Ascending aorta (tissue), 2 donors: Measurements from ENCODE around the gene XRN1. TPM values are rescaled to one million over a fixed set of nuclear protein-coding genes. Genes with fewer than 3 reads are reported as not detected.
"Not testable (repeated sequence)": the region's sequence is repeated elsewhere in the genome, so short reads cannot be mapped to it uniquely, and the experiment has no call there.

ENCODE experiments used
- DNase-seq, 2 donors: peaks; one replicate each; pipeline ENCODE4 v3.0.0-alpha.2; 2019; ENCODE audit warnings: low spot score in 2 of 2
- H3K27ac ChIP-seq, 2 donors: fragments of 200-600 bp; sonication (generic); one replicate each; pipeline ENCODE4 v1.5.1; 2016 to 2017; ENCODE audit warnings: mild to moderate bottlenecking in 1 of 2
- H3K27me3 ChIP-seq: fragments of 200-600 bp; sonication (generic); one replicate; pipeline ENCODE4 v1.5.1; 2017
- H3K36me3 ChIP-seq, 2 donors: fragments of 200-600 bp; sonication (generic); one replicate each; pipeline ENCODE4 v1.5.1; 2016
- H3K4me1 ChIP-seq, 2 donors: fragments of 200-600 bp; sonication (generic); one replicate each; pipeline ENCODE4 v1.5.1; 2016 to 2017; ENCODE audit warnings: mild to moderate bottlenecking in 1 of 2
- H3K4me3 ChIP-seq, 2 donors: fragments of 200-600 bp; sonication (generic); one replicate each; pipeline ENCODE4 v1.5.1; 2016 to 2017; ENCODE audit warnings: mild to moderate bottlenecking in 1 of 2
- H3K9me3 ChIP-seq, 2 donors: fragments of 200-600 bp; sonication (generic); one replicate each; pipeline ENCODE4 v1.5.1; 2016
- intact Hi-C: fragments of 100-400 bp; cut with DNase I; formaldehyde crosslinking; loops from one replicate; pipeline ENCODE4 v1.15.1; 2023
- total RNA-seq: library from RNA; depleted of rRNA; stranded (reverse); fragments of >200 nt; gene quantifications from one replicate; pipeline ENCODE4 v1.1.0, GENCODE V29; 2016
- TF ChIP-seq, protein P1 (sequence below), 3 experiments: fragments of 200-600 bp in 2 of 3; fragments of 450-650 bp in 1 of 3; sonication (generic) in 2 of 3; IDR thresholded peaks; one replicate each; pipeline ENCODE4 v1.5.1; 2016 to 2019; ENCODE audit warnings: antibody characterized with exemption in 3 of 3, mild to moderate bottlenecking in 1 of 3, moderate library complexity in 1 of 3

Gene XRN1
- total RNA-seq, 1 donor from 2014 or later, result 10.1 TPM

- H3K27me3 ChIP-seq, result no peaks in the 10 kb centered on the region
- TF ChIP-seq, protein P1, sequence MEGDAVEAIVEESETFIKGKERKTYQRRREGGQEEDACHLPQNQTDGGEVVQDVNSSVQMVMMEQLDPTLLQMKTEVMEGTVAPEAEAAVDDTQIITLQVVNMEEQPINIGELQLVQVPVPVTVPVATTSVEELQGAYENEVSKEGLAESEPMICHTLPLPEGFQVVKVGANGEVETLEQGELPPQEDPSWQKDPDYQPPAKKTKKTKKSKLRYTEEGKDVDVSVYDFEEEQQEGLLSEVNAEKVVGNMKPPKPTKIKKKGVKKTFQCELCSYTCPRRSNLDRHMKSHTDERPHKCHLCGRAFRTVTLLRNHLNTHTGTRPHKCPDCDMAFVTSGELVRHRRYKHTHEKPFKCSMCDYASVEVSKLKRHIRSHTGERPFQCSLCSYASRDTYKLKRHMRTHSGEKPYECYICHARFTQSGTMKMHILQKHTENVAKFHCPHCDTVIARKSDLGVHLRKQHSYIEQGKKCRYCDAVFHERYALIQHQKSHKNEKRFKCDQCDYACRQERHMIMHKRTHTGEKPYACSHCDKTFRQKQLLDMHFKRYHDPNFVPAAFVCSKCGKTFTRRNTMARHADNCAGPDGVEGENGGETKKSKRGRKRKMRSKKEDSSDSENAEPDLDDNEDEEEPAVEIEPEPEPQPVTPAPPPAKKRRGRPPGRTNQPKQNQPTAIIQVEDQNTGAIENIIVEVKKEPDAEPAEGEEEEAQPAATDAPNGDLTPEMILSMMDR (IDR thresholded peaks at IDR 0.05), result no peak
- intact Hi-C loops, result no loop called here
- no peak for DNase-seq
- H3K9me3 ChIP-seq, result no peaks in the 10 kb centered on the region
- H3K36me3 ChIP-seq, result peaks cover 17 to 27% of the 10 kb centered on the region in 2 donors
- H3K27ac ChIP-seq, result no peak overlapping the region
- H3K4me3 ChIP-seq, result no peak overlapping the region
- H3K4me1 ChIP-seq, result no peaks in the 10 kb centered on the region
These were observed 14.7 kb downstream of the XRN1 start for GRCh38 chr3:142433110-142433509.

DNA sequence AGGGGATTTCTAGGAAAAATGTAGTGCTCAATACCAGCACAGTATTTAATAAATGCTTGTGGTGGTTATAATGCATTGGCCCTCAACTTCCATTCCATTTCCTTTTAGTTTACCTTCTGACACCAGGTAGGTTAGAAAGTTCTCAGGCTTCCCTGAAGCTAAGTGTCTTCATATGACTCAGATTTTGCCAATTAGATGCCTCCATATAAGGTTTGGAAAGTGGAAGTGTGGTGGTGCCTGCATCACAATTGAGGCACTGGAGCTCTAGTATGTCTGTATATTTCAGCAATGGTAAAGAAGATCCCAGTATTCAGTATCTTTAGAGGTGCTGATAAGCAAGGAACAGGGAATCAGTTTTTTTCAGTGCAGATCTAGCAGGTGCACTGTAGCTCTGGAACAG, 18.3 kb downstream of the XRN1 start:
- Histone ChIP-seq H3K36me3 (peaks cover 17 to 39% of the 10 kb centered on the region in 2 donors), H3K4me3 (no peak overlapping the region), H3K4me1 (no peaks in the 10 kb centered on the region), H3K9me3 (no peaks in the 10 kb centered on the region), H3K27ac (no peak overlapping the region), H3K27me3 (no peaks in the 10 kb centered on the region)
- intact Hi-C loops, result no loop called here
- DNase-seq, result no peak
- TF ChIP-seq, protein P1 (IDR thresholded peaks at IDR 0.05), result no peak

GRCh38 chr3:142424754-142425153, 23.1 kb downstream of the XRN1 start:
- TF ChIP-seq, protein P1 (IDR thresholded peaks at IDR 0.05), result no peak
- Histone ChIP-seq H3K27me3 (no peaks in the 10 kb centered on the region), H3K36me3 (peaks cover 23 to 57% of the 10 kb centered on the region in 2 donors), H3K4me1 (no peaks in the 10 kb centered on the region), H3K4me3 (no peak overlapping the region), H3K9me3 (no peaks in the 10 kb centered on the region), H3K27ac (no peak overlapping the region)
- intact Hi-C loops, result no loop called here
- no peak for DNase-seq

- TF ChIP-seq, protein P1 (IDR thresholded peaks at IDR 0.05), result no peak
- DNase-seq, result no peak
- H3K27ac ChIP-seq, result no peak overlapping the region
- no peaks in the 10 kb centered on the region for H3K9me3 ChIP-seq
- H3K27me3 ChIP-seq, result no peaks in the 10 kb centered on the region
- H3K4me3 ChIP-seq, result no peak overlapping the region
- peaks cover 44 to 91% of the 10 kb centered on the region in 2 donors for H3K36me3 ChIP-seq
- intact Hi-C loops, result no loop called here
- H3K4me1 ChIP-seq, result no peaks in the 10 kb centered on the region
These were observed 28.8 kb downstream of the XRN1 start for GRCh38 chr3:142418926-142419592.

GRCh38 chr3:142417302-142417701, 30.5 kb downstream of the XRN1 start:
- Histone ChIP-seq H3K36me3 (peaks cover 55 to 100% of the 10 kb centered on the region in 2 donors), H3K9me3 (no peaks in the 10 kb centered on the region), H3K27me3 (no peaks in the 10 kb centered on the region), H3K27ac (no peak overlapping the region), H3K4me3 (no peak overlapping the region), H3K4me1 (no peaks in the 10 kb centered on the region)
- no peak for DNase-seq
- intact Hi-C loops, result no loop called here
- TF ChIP-seq, protein P1 (IDR thresholded peaks at IDR 0.05), result no peak

DNA sequence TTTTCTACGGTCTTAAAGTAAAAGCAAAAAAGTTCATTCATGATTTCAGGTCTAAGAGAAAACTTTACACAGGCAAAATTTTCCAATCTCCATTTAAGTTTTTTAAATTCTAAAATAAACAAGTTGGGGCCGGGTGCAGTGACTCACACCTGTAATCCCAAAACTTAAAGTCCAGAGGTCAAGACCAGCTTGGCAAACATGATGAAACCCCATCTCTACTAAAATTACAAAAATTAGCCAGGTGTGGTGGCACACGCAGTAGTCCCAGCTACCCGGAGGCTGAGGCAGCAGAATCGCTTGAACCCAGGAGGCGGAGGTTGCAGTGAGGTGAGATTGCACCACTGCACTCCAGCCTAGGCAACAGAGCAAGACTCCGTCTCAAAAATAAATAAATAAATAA, 47.3 kb downstream of the XRN1 start:
- H3K27me3 ChIP-seq, H3K9me3 ChIP-seq, DNase-seq, H3K4me1 ChIP-seq, H3K27ac ChIP-seq, H3K4me3 ChIP-seq, intact Hi-C loops: not testable (repeated sequence)
- H3K36me3 ChIP-seq, result peaks cover 49 to 54% of the 10 kb centered on the region in 2 donors
